ENCODE measurements around the gene SSUH2.

The SSUH2 gene

GRCh38 chr3:8649757-8650156 lies 5.2 kb upstream of the SSUH2 start:
- Histone ChIP-seq H3K27me3 (ENCODE audit: control insufficient read depth in 1 of 2, insufficient read depth in 2 of 2, low read length in 2 of 2) (peaks cover 0 to 4% of the 10 kb centered on the region in 2 donors), H3K36me3 (ENCODE audit: control insufficient read depth in 2 of 2, insufficient read depth in 2 of 2, low read length in 2 of 2) (no peaks in the 10 kb centered on the region), H3K4me1 (ENCODE audit: control insufficient read depth, insufficient read depth, low read length) (no peaks in the 10 kb centered on the region), H3K27ac (ENCODE audit: low read length) (no peak overlapping the region), H3K4me3 (ENCODE audit: low read length in 2 of 2) (no peak overlapping the region), H3K9me3 (ENCODE audit: control insufficient read depth in 2 of 2, low read length in 2 of 2) (peaks cover 0 to 5% of the 10 kb centered on the region in 2 donors), H3K9ac (ENCODE audit: low read length in 2 of 2) (no peak overlapping the region)

- peaks cover 0 to 4% of the 10 kb centered on the region in 2 donors for H3K27me3 ChIP-seq (ENCODE audit: control insufficient read depth in 1 of 2, insufficient read depth in 2 of 2, low read length in 2 of 2)
- H3K9me3 ChIP-seq (ENCODE audit: control insufficient read depth in 2 of 2, low read length in 2 of 2), result peaks cover 0 to 4% of the 10 kb centered on the region in 2 donors
- no peaks in the 10 kb centered on the region for H3K36me3 ChIP-seq (ENCODE audit: control insufficient read depth in 2 of 2, insufficient read depth in 2 of 2, low read length in 2 of 2)
- H3K4me1 ChIP-seq (ENCODE audit: control insufficient read depth, insufficient read depth, low read length), result no peaks in the 10 kb centered on the region
- no peak overlapping the region for H3K27ac ChIP-seq (ENCODE audit: low read length)
- H3K9ac ChIP-seq (ENCODE audit: low read length in 2 of 2), result no peak overlapping the region
- H3K4me3 ChIP-seq (ENCODE audit: low read length in 2 of 2), result no peak overlapping the region
Observed at GRCh38 chr3:8648909-8649741, 4.5 kb upstream of the SSUH2 start.

- Histone ChIP-seq H3K4me1 (ENCODE audit: control insufficient read depth, insufficient read depth, low read length) (no peaks in the 10 kb centered on the region), H3K9me3 (ENCODE audit: control insufficient read depth in 2 of 2, low read length in 2 of 2) (no peaks in the 10 kb centered on the region), H3K4me3 (ENCODE audit: low read length in 2 of 2) (no peak overlapping the region), H3K27me3 (ENCODE audit: control insufficient read depth in 1 of 2, insufficient read depth in 2 of 2, low read length in 2 of 2) (peaks cover 0 to 4% of the 10 kb centered on the region in 2 donors), H3K27ac (ENCODE audit: low read length) (no peak overlapping the region), H3K9ac (ENCODE audit: low read length in 2 of 2) (no peak overlapping the region), H3K36me3 (ENCODE audit: control insufficient read depth in 2 of 2, insufficient read depth in 2 of 2, low read length in 2 of 2) (no peaks in the 10 kb centered on the region)
Observed at GRCh38 chr3:8647137-8647985, 2.8 kb upstream of the SSUH2 start.

GRCh38 chr3:8646313-8646938 lies 1.8 kb upstream of the SSUH2 start:
- no peaks in the 10 kb centered on the region for H3K4me1 ChIP-seq (ENCODE audit: control insufficient read depth, insufficient read depth, low read length)
- H3K9me3 ChIP-seq (ENCODE audit: control insufficient read depth in 2 of 2, low read length in 2 of 2), result no peaks in the 10 kb centered on the region
- H3K9ac ChIP-seq (ENCODE audit: low read length in 2 of 2), result no peak overlapping the region
- no peak overlapping the region for H3K27ac ChIP-seq (ENCODE audit: low read length)
- H3K36me3 ChIP-seq (ENCODE audit: control insufficient read depth in 2 of 2, insufficient read depth in 2 of 2, low read length in 2 of 2), result no peaks in the 10 kb centered on the region
- no peak overlapping the region for H3K4me3 ChIP-seq (ENCODE audit: low read length in 2 of 2)
- peaks cover 0 to 4% of the 10 kb centered on the region in 2 donors for H3K27me3 ChIP-seq (ENCODE audit: control insufficient read depth in 1 of 2, insufficient read depth in 2 of 2, low read length in 2 of 2)

- Histone ChIP-seq H3K9me3 (ENCODE audit: control insufficient read depth in 2 of 2, low read length in 2 of 2) (no peaks in the 10 kb centered on the region), H3K36me3 (ENCODE audit: control insufficient read depth in 2 of 2, insufficient read depth in 2 of 2, low read length in 2 of 2) (no peaks in the 10 kb centered on the region), H3K9ac (ENCODE audit: low read length in 2 of 2) (no peak overlapping the region), H3K27me3 (ENCODE audit: control insufficient read depth in 1 of 2, insufficient read depth in 2 of 2, low read length in 2 of 2) (peaks cover 0 to 4% of the 10 kb centered on the region in 2 donors), H3K4me1 (ENCODE audit: control insufficient read depth, insufficient read depth, low read length) (no peaks in the 10 kb centered on the region), H3K27ac (ENCODE audit: low read length) (no peak overlapping the region), H3K4me3 (ENCODE audit: low read length in 2 of 2) (no peak overlapping the region)
Observed at GRCh38 chr3:8645712-8646111, 1.1 kb upstream of the SSUH2 start.

GRCh38 chr3:8643693-8644365 lies 769 bp downstream of the SSUH2 start:
- peaks cover 0 to 4% of the 10 kb centered on the region in 2 donors for H3K27me3 ChIP-seq (ENCODE audit: control insufficient read depth in 1 of 2, insufficient read depth in 2 of 2, low read length in 2 of 2)
- no peaks in the 10 kb centered on the region for H3K36me3 ChIP-seq (ENCODE audit: control insufficient read depth in 2 of 2, insufficient read depth in 2 of 2, low read length in 2 of 2)
- H3K9ac ChIP-seq (ENCODE audit: low read length in 2 of 2), result no peak overlapping the region
- no peak overlapping the region for H3K27ac ChIP-seq (ENCODE audit: low read length)
- H3K9me3 ChIP-seq (ENCODE audit: control insufficient read depth in 2 of 2, low read length in 2 of 2), result no peaks in the 10 kb centered on the region
- no peak overlapping the region for H3K4me3 ChIP-seq (ENCODE audit: low read length in 2 of 2)
- H3K4me1 ChIP-seq (ENCODE audit: control insufficient read depth, insufficient read depth, low read length), result no peaks in the 10 kb centered on the region

GRCh38 chr3:8642001-8642400 lies 2.6 kb downstream of the SSUH2 start:
- H3K9ac ChIP-seq (ENCODE audit: low read length in 2 of 2), result no peak overlapping the region
- H3K27ac ChIP-seq (ENCODE audit: low read length), result no peak overlapping the region
- no peaks in the 10 kb centered on the region for H3K9me3 ChIP-seq (ENCODE audit: control insufficient read depth in 2 of 2, low read length in 2 of 2)
- peaks cover 2 to 4% of the 10 kb centered on the region in 2 donors for H3K27me3 ChIP-seq (ENCODE audit: control insufficient read depth in 1 of 2, insufficient read depth in 2 of 2, low read length in 2 of 2)
- no peak overlapping the region for H3K4me3 ChIP-seq (ENCODE audit: low read length in 2 of 2)
- H3K4me1 ChIP-seq (ENCODE audit: control insufficient read depth, insufficient read depth, low read length), result no peaks in the 10 kb centered on the region
- no peaks in the 10 kb centered on the region for H3K36me3 ChIP-seq (ENCODE audit: control insufficient read depth in 2 of 2, insufficient read depth in 2 of 2, low read length in 2 of 2)

- Histone ChIP-seq H3K9me3 (ENCODE audit: control insufficient read depth in 2 of 2, low read length in 2 of 2) (peaks cover 0 to 3% of the 10 kb centered on the region in 2 donors), H3K4me1 (ENCODE audit: control insufficient read depth, insufficient read depth, low read length) (no peaks in the 10 kb centered on the region), H3K27me3 (ENCODE audit: control insufficient read depth in 1 of 2, insufficient read depth in 2 of 2, low read length in 2 of 2) (peaks cover 2 to 4% of the 10 kb centered on the region in 2 donors), H3K27ac (ENCODE audit: low read length) (no peak overlapping the region), H3K4me3 (ENCODE audit: low read length in 2 of 2) (no peak overlapping the region), H3K9ac (ENCODE audit: low read length in 2 of 2) (no peak overlapping the region), H3K36me3 (ENCODE audit: control insufficient read depth in 2 of 2, insufficient read depth in 2 of 2, low read length in 2 of 2) (no peaks in the 10 kb centered on the region)
Observed at GRCh38 chr3:8641472-8641871, 3.1 kb downstream of the SSUH2 start.

GRCh38 chr3:8640223-8640622 lies 4.4 kb downstream of the SSUH2 start:
- Histone ChIP-seq H3K4me1 (ENCODE audit: control insufficient read depth, insufficient read depth, low read length) (no peaks in the 10 kb centered on the region), H3K9me3 (ENCODE audit: control insufficient read depth in 2 of 2, low read length in 2 of 2) (peaks cover 0 to 8% of the 10 kb centered on the region in 2 donors), H3K27me3 (ENCODE audit: control insufficient read depth in 1 of 2, insufficient read depth in 2 of 2, low read length in 2 of 2) (peaks cover 2 to 6% of the 10 kb centered on the region in 2 donors), H3K36me3 (ENCODE audit: control insufficient read depth in 2 of 2, insufficient read depth in 2 of 2, low read length in 2 of 2) (no peaks in the 10 kb centered on the region), H3K4me3 (ENCODE audit: low read length in 2 of 2) (no peak overlapping the region), H3K9ac (ENCODE audit: low read length in 2 of 2) (no peak overlapping the region), H3K27ac (ENCODE audit: low read length) (no peak overlapping the region)

GRCh38 chr3:8639659-8640000 lies 5.0 kb downstream of the SSUH2 start:
- Histone ChIP-seq H3K9ac (ENCODE audit: low read length in 2 of 2) (no peak overlapping the region), H3K27me3 (ENCODE audit: control insufficient read depth in 1 of 2, insufficient read depth in 2 of 2, low read length in 2 of 2) (peaks cover 2 to 6% of the 10 kb centered on the region in 2 donors), H3K36me3 (ENCODE audit: control insufficient read depth in 2 of 2, insufficient read depth in 2 of 2, low read length in 2 of 2) (no peaks in the 10 kb centered on the region), H3K27ac (ENCODE audit: low read length) (no peak overlapping the region), H3K4me3 (ENCODE audit: low read length in 2 of 2) (no peak overlapping the region), H3K4me1 (ENCODE audit: control insufficient read depth, insufficient read depth, low read length) (no peaks in the 10 kb centered on the region), H3K9me3 (ENCODE audit: control insufficient read depth in 2 of 2, low read length in 2 of 2) (peaks cover 0 to 8% of the 10 kb centered on the region in 2 donors)
